ENCODE data around the gene SCARF2. TPM values are rescaled to one million over a fixed set of nuclear protein-coding genes. Genes with fewer than 3 reads are reported as not detected.

The SCARF2 gene
- total RNA-seq, 1 experiment from 2014 or later, result 2.7 TPM

DNA sequence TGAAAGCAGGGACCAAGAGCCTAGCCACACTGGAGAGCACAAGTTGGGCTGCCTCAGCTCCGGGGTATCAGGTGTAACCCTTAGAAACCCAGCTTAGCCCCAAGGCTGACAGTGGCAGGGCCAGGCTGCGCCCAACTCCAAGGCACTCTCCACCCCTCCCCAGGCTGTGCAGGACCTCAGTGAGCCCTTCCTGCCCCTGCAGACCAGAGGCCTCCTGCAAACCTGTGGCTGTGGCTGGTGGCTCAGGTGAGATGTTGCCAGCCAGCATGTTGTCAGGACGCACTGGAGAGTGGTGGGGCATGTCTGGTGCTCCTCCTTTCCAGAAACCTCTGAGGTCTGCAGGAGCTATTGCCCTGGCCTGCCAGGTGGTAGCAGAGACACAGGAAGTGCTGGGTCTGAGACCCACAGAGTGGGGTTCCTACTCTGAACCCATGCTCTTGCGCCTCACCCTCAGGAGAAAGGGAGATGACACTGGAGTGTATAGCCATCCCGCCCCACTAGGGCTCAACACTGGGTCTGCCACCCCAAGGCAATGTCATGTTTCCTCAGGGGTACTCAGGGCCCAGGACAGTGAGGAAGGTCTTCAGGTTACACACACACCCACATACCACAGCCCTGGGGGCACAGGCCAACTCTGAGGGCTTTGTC is 2.4 kb upstream of the SCARF2 start:
- no peak overlapping the region for H3K9ac ChIP-seq (ENCODE audit: low read length)
- POLR2A ChIA-PET (ENCODE audit: unreplicated experiment), result no interaction called here
- no peak for DNase-seq
- H3K9me2 ChIP-seq (replicated peaks; ENCODE audit: low read length), result no peaks in the 10 kb centered on the region
- intact Hi-C loops (cut with micrococcal nuclease), result no loop called here
- no peak for ATAC-seq
- no peak overlapping the region for H3K4me2 ChIP-seq (ENCODE audit: low read length)
- no peak overlapping the region for H2AFZ ChIP-seq (ENCODE audit: low read length)
- CTCF ChIA-PET, result no interaction called here
- H3K4me1 ChIP-seq (ENCODE audit: insufficient read depth, low read length), result 0 out of 2 replicates have a peak, but pooled peaks cover 4% of the 10 kb centered on the region
- H3K27ac ChIP-seq (ENCODE audit: low read length), result no peak overlapping the region
- TF ChIP-seq EZH2phosphoT487 (IDR thresholded peaks at IDR 0.05; ENCODE audit: borderline replicate concordance, low read length) (no peak), EZH2 (IDR thresholded peaks at IDR 0.05; ENCODE audit: low read length, unreplicated experiment) (no peak)
- TF ChIP-seq, protein P1, sequence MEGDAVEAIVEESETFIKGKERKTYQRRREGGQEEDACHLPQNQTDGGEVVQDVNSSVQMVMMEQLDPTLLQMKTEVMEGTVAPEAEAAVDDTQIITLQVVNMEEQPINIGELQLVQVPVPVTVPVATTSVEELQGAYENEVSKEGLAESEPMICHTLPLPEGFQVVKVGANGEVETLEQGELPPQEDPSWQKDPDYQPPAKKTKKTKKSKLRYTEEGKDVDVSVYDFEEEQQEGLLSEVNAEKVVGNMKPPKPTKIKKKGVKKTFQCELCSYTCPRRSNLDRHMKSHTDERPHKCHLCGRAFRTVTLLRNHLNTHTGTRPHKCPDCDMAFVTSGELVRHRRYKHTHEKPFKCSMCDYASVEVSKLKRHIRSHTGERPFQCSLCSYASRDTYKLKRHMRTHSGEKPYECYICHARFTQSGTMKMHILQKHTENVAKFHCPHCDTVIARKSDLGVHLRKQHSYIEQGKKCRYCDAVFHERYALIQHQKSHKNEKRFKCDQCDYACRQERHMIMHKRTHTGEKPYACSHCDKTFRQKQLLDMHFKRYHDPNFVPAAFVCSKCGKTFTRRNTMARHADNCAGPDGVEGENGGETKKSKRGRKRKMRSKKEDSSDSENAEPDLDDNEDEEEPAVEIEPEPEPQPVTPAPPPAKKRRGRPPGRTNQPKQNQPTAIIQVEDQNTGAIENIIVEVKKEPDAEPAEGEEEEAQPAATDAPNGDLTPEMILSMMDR (conservative IDR thresholded peaks at IDR 0.05; ENCODE audit: low read depth, low read length), result no peak
- H3K4me3 ChIP-seq (ENCODE audit: low read length), result no peak overlapping the region
- H3K36me3 ChIP-seq (ENCODE audit: low read depth, low read length), result no peaks in the 10 kb centered on the region
- H3K79me2 ChIP-seq (ENCODE audit: low read length), result no peaks in the 10 kb centered on the region
- H4K20me1 ChIP-seq (ENCODE audit: low read length), result no peaks in the 10 kb centered on the region
- H3K9me3 ChIP-seq (ENCODE audit: low read length), result no peaks in the 10 kb centered on the region
- BruUV-seq (replicated peaks), result no TSS peak
- no peaks in the 10 kb centered on the region for H3F3A ChIP-seq (ENCODE audit: low read length, unreplicated experiment)
- H3K27me3 ChIP-seq (ENCODE audit: low read length), result peaks cover 4% of the 10 kb centered on the region; the same call in 1 of the 2 replicates

DNA sequence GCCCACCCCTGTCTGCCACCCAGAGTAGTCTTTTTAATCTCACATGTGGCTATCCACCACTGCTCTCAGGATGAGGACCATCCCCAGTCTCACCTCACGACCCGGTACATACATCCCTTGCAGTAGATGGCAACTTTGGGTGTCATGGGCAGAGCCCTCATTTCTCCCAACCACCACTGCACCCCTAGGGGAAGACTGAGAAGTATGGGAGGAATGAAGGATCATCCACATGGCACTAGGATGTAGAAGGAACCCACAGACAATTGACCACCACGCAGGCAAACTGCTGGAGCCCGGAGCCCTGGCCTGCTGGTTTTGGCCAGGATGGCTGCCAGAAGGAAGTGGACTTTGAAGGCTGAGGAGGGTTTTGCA is 1.9 kb upstream of the SCARF2 start:
- Histone ChIP-seq H3K9me2 (replicated peaks; ENCODE audit: low read length) (no peaks in the 10 kb centered on the region), H3K9ac (ENCODE audit: low read length) (no peak overlapping the region), H4K20me1 (ENCODE audit: low read length) (no peaks in the 10 kb centered on the region), H3K9me3 (ENCODE audit: low read length) (no peaks in the 10 kb centered on the region), H3K36me3 (ENCODE audit: low read depth, low read length) (no peaks in the 10 kb centered on the region), H3F3A (ENCODE audit: low read length, unreplicated experiment) (no peaks in the 10 kb centered on the region), H3K79me2 (ENCODE audit: low read length) (no peaks in the 10 kb centered on the region), H3K4me3 (ENCODE audit: low read length) (no peak overlapping the region), H3K27me3 (ENCODE audit: low read length) (peaks cover 4% of the 10 kb centered on the region; the same call in 1 of the 2 replicates), H3K4me2 (ENCODE audit: low read length) (no peak overlapping the region), H3K4me1 (ENCODE audit: insufficient read depth, low read length) (0 out of 2 replicates have a peak, but pooled peaks cover 4% of the 10 kb centered on the region), H2AFZ (ENCODE audit: low read length) (no peak overlapping the region), H3K27ac (ENCODE audit: low read length) (no peak overlapping the region)
- ATAC-seq, result no peak
- BruUV-seq (replicated peaks), result no TSS peak
- TF ChIP-seq EZH2phosphoT487 (IDR thresholded peaks at IDR 0.05; ENCODE audit: borderline replicate concordance, low read length) (no peak), EZH2 (IDR thresholded peaks at IDR 0.05; ENCODE audit: low read length, unreplicated experiment) (no peak)
- TF ChIP-seq, protein P1 (conservative IDR thresholded peaks at IDR 0.05; ENCODE audit: low read depth, low read length), result no peak
- POLR2A ChIA-PET (ENCODE audit: unreplicated experiment), result no interaction called here
- no peak for DNase-seq
- CTCF ChIA-PET, result no interaction called here
- intact Hi-C loops (cut with micrococcal nuclease), result no loop called here

DNA sequence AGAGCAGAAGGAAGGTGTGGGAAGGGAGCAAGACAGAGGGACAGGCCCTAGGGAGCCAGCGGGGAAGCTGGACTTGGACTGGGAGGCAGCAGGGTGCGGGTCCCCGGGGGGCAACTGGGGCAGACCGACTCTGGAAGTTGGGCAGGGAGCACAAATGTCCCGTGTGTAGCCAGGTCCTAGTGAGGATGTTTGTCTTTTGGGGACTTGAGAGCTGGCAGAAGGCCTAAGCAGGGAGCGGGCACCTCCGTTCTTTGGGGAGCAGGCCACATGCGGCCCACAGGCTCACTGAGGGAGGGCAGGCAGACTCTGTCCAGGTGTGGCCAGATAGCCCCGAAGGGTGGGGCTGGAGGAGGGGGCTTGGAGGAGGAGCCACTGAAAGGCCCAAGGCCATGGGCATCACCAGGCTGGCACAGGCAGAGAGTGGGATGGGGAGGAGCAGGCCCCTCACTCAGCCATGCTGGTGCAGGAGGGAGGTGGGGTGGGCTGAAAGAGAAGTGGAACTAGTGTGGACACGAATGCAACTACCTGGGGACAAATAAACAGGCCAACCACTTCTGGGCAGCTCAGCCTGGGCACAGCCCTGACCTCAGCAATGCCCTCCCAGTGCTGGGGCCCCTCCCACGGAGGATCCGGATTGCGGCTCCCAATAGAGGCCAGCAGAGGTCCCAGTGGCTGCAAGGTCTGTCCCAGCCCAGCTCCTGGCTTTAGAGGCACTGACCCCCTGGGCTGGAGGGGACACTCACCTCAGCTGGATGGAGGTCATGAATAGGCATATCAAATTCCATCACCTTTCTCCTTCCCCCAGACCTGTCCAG is 1.3 kb upstream of the SCARF2 start:
- Histone ChIP-seq H3K9me3 (ENCODE audit: low read length) (no peaks in the 10 kb centered on the region), H2AFZ (ENCODE audit: low read length) (no peak overlapping the region), H4K20me1 (ENCODE audit: low read length) (no peaks in the 10 kb centered on the region), H3K4me3 (ENCODE audit: low read length) (no peak overlapping the region), H3K9me2 (replicated peaks; ENCODE audit: low read length) (no peaks in the 10 kb centered on the region), H3K79me2 (ENCODE audit: low read length) (no peaks in the 10 kb centered on the region), H3K9ac (ENCODE audit: low read length) (no peak overlapping the region), H3K4me2 (ENCODE audit: low read length) (no peak overlapping the region), H3K4me1 (ENCODE audit: insufficient read depth, low read length) (0 out of 2 replicates have a peak, but pooled peaks cover 4% of the 10 kb centered on the region), H3K27me3 (ENCODE audit: low read length) (peaks cover 4% of the 10 kb centered on the region; the same call in 1 of the 2 replicates), H3K36me3 (ENCODE audit: low read depth, low read length) (no peaks in the 10 kb centered on the region), H3K27ac (ENCODE audit: low read length) (no peak overlapping the region), H3F3A (ENCODE audit: low read length, unreplicated experiment) (no peaks in the 10 kb centered on the region)
- CTCF ChIA-PET, result no interaction called here
- POLR2A ChIA-PET (ENCODE audit: unreplicated experiment), result no interaction called here
- TF ChIP-seq EZH2 (IDR thresholded peaks at IDR 0.05; ENCODE audit: low read length, unreplicated experiment) (no peak), EZH2phosphoT487 (IDR thresholded peaks at IDR 0.05; ENCODE audit: borderline replicate concordance, low read length) (no peak)
- TF ChIP-seq, protein P1 (conservative IDR thresholded peaks at IDR 0.05; ENCODE audit: low read depth, low read length), result no peak; the same call in 1 of the 2 replicates
- no TSS peak for BruUV-seq (replicated peaks)
- no peak for DNase-seq
- intact Hi-C loops (cut with micrococcal nuclease), result no loop called here
- no peak for ATAC-seq

Data from PC-3 (cell line).